Activated CD8-positive, alpha-beta memory T cell treated with anti-CD3 and anti-CD28 coated beads, Interleukin-2, amount 50 U/mL, for 24 hours (primary cell): Measurements from ENCODE around the gene MEGF11.

Experiments used
- DNase-seq: peaks from one replicate; pipeline ENCODE4 v3.0.0-alpha.2; 2020; ENCODE audit errors: extremely low read depth

The MEGF11 gene

DNA sequence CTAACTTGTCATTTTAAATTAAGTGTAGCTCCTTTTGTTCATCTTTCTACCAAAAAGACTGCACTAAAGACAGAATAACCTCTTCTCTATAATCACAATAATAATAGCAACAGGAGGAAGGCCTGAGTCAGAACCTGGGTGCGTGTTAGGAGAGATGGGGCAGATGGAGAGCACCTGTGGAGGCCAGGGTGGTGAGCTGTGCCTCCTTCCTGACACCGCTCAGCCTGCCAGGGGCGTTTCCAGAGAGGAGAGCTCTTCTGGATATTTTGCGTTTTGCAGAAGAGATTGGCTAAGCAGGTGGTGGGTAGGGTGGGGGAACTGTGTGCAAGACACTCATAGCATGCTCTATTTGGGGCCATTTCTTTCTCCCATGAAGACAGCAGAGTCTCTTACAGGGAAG is 83.5 kb downstream of the MEGF11 start:
- DNase-seq = no peak

GRCh38 chr15:66169625-66170024 is 83.9 kb downstream of the MEGF11 start:
- no peak for DNase-seq

- no peak for DNase-seq
Measured at GRCh38 chr15:66169023-66169422, 84.5 kb downstream of the MEGF11 start.

- no peak for DNase-seq
Measured at GRCh38 chr15:66167854-66168253, 85.7 kb downstream of the MEGF11 start.

- DNase-seq = no peak
Measured at GRCh38 chr15:66165856-66166255, 87.7 kb downstream of the MEGF11 start.

DNA sequence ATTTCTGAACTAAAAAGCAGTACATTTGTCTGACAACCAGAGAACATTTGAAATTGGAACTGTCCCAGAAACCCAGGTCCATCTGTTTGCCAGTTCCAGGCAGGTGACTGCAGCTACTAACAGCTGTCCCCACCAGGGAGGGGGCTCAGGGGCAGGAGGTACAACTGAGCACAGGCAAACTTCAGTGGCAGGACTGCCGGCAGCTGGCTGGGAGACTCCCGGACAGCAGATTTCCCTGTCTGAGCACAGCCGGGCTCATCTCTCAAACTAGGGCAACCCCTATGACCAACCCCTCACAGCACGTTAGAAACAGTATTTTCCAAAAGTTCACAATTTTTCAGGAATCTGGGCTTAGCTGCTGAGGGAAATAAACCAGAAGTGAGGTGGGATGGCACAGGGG is 88.8 kb downstream of the MEGF11 start:
- DNase-seq = no peak

GRCh38 chr15:66163553-66163952 is 90.0 kb downstream of the MEGF11 start:
- no peak for DNase-seq

- no peak for DNase-seq
Measured at GRCh38 chr15:66162286-66162685, 91.3 kb downstream of the MEGF11 start.

- no peak for DNase-seq
Measured at GRCh38 chr15:66161575-66162118, 91.9 kb downstream of the MEGF11 start.

GRCh38 chr15:66161108-66161507 is 92.4 kb downstream of the MEGF11 start:
- no peak for DNase-seq

- DNase-seq = no peak
Measured at GRCh38 chr15:66157507-66157906, 96.0 kb downstream of the MEGF11 start.

DNA sequence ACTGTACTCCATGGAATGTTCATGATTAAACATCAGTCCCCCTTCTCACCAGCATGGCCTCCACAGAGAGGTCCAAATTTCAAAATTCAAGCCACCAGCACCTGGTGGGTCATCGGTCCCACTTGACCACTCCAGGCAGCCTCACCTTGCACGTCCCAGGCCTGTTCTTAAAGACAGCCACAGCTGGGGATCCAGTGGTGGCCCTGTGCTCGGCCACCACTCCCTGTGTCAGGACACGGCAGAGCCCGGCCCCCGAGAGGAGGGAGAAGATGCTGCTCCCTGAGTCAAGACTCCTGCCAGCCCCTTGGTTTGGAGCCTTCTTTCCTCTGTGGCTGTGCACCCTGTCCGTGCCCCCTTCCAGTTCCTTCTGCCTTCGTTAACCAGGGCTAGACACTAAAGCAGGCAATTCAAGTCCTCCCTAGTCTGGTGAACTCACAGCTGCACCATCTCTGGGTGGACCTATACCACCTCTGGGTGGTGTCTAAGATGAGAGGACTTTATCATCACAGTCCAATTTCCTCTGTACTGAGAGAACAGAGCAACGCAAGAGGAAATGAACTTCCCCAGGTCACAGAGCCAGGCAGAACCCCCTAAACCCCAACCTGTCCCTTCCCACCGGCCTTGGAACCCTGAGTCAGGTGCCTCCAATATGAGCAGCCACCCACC is 97.1 kb downstream of the MEGF11 start:
- DNase-seq = no peak

DNA sequence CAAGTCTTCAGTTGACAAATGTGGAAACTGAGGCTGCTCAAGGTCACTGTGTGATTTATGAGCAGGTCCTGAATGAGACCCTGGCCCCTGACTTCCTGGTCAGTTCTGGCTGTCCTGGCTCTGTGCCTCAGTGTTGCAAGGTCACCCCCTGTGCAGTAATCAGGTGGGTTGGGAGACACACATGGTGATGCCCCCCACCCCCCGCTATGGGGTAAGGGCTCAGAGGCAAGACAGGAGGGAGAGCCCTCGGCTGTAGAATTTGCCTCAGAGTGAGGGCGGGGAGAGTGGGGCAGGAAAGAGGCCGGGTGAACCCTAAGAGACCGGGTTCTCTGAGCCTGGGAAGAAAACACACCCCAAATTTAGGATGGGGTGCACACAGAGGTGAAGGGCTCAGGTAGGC is 98.5 kb downstream of the MEGF11 start:
- no peak for DNase-seq

GRCh38 chr15:66154581-66154980 is 99.0 kb downstream of the MEGF11 start:
- no peak for DNase-seq

DNA sequence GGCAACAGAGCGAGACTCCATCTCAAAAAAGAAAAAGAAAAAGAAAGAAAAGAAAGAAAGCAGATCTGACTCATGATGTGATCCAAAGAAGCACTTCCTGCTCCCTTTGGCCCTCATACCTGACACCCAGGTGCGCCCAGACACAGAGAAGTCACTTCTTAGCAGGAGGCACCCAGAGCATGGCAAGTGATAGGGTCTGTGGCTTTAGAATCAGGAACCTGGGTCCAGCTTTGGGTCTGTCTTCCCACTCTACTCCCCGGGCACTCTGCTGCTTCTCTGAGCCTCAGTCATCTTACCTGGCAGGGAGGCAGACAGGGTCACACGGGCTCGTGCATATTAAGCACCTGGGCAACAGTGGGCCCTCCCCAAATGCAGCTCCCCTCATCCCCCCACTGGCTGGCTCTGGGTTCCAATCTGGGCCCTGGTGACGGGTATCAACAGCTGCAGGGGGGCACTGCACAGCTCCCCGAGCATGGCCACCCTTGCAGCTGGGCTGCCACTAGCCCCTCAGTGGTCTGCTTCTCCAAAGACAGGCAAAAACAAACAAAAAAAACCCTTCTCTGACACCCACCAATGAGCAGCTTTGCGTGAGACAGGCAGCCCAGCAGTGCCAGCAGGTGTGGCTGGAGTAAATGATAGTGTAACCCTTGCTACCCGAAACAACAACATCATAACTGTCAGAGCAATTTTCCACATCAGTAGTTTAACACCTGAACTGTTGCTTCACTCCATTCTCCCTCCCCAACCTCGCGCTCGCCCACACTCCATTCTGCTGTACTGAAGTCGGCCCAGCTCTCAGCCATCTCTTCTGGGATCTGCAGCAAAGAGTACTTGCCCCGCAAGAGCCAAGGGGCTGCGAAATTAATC is 99.8 kb downstream of the MEGF11 start:
- no peak for DNase-seq

DNA sequence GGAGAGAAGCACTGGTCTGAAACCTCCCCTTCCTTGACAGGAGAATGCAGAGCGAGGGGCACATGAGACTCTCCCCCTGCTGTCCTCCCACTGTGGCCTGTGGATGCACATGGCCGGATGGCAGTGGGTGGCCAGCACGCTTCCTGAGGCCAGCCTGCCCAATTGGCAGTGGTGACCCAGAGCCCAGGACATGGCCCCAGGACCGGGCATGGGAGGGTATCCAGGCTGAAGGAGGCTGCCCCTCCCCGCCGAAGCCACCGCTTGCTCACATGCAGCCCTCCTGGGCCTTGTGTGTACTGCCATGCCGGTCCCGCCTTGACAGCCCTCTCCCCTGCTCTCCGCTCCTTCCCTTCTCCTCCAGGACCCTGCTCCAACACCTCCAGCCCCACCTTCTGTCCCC is 100.9 kb downstream of the MEGF11 start:
- no peak for DNase-seq

GRCh38 chr15:66151809-66152208 is 101.7 kb downstream of the MEGF11 start:
- DNase-seq = no peak

GRCh38 chr15:66149871-66150270 is 103.7 kb downstream of the MEGF11 start:
- no peak for DNase-seq

DNA sequence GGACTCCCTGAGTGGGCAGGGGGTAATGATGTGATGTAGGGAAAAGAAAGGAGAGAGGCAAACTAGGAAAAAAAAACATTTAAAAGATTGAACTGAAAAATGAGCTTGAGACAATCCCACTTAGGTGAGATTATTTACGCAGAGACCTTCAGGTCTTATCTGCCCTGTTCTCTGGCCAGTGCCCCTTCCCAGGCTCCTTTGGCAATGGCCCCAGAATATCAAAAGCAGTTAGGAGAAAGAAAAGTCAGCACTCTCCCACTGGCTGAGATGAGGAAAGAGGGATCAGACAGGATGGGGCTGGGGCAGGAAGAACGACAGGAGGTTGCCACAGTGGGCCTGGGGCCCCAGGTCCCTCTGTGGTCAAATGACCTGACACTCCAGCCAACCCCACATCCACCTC is 105.4 kb downstream of the MEGF11 start:
- no peak for DNase-seq

GRCh38 chr15:66147440-66147839 is 106.1 kb downstream of the MEGF11 start:
- no peak for DNase-seq

DNA sequence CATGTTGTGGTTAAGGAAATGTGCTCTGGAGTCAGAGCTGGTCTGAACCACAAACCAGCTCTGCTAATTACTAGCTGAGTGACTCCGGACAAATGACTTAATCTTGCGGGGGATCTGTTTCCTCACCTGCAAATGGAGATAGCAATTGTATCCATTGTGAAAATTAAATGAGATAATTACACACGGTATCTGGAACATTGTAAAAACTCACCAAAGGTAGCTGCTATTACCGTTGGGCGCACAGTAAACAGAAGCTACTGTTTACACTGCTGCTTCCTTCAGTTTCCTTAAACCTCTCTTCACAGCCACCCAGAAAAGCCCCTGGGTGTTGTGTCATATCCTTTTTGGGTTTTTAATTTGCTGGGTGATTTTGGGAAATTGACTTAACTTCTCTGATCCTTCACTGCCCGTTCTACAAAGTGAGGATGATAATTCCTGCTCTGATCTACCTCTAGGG is 107.8 kb downstream of the MEGF11 start:
- DNase-seq = no peak

DNA sequence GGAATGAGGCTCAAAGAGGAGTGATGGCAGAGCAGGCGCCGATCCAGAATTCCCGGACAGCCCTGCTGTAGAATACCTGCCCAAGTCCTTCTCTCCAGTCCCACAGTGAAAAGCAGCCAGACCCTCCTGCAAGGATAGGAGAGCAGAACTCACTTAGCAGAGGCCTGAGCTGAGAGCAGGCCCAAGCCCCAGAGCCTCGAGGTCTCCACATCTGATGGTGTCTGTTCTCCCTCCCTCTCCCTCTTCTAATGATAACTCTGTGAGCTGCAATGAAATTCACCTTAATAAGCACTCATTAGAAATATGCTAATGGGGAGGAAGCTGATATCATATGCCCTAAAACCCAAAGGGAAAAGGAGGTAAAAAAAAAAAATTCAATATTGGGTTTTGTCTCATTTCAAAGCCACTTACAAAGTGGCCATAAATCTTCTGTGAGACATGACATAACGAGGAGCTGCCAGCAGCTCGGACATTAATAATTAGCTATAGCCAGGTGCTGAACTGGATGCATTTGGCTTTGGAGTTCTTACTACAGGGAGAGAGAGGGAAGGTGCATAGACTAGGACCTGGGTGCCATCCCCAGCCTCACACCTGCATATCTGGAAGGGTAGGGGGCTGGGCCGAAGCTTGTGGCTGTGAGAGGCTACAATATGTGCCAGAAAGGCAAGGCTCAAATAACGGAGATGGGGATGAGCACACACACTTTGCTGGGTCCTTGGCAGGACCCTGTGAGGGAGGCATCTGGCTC is 108.4 kb downstream of the MEGF11 start:
- DNase-seq = no peak
